Fibroblast of the conjunctiva (primary cell): ENCODE results near the gene PGM2L1.
"Not testable (repeated sequence)": the region's sequence is repeated elsewhere in the genome, so short reads cannot be mapped to it uniquely, and the experiment has no call there.

Source experiments
- DNase-seq: peaks from one replicate; pipeline ENCODE4 v3.0.0-alpha.2; 2010; ENCODE audit warnings: low read depth

PGM2L1 gene

DNA sequence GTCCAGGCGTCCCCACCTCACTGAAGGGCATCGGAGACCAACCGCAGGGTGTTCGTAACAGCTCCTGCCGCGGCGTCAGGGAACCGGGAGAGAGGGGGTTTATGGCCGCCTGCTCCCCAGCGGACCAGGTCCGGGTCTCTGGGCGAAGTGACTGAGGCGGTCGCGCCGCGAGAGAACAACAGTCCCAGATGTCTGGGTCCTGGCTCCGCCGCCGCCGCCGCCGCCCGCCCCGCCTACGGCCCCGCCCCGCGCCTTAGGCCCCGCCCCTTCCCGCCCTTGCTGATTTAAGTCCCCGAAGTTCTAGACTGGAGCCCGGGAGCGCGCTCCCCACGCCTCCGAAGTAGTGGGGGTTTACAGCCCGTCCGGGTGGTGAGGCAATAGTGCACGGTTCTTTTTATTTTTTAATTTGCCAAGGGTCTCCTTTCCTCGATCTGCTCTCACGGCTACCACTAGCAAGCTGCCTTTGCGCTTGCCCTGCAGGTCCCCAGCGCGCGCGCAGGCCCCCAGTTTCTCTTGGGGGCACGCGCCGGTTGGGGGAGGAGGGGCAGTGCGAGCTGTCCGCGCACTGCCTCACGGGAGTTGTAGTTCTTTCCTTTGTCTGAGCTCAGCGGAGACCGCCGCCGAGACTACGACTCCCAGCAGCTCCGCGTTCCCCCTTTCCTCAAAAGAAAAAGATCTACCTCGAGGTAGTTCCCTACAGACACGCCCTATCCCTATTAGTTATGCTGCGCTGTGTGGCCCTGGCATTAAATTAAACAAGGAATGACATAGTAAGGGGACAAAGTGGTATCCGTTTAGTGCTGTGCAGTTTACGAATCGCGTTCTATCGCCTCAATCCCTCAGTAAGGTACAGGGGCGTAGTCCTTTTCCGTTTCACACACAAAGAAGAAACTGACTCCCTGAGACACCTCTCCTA is at the start of gene PGM2L1:
TSS of gene PGM2L1 (minus strand) at position 190 of the 916 bp plus-strand sequence. CDS start 272 bp downstream, outside the sequence.
- DNase-seq, result peak; percentile 87

DNA sequence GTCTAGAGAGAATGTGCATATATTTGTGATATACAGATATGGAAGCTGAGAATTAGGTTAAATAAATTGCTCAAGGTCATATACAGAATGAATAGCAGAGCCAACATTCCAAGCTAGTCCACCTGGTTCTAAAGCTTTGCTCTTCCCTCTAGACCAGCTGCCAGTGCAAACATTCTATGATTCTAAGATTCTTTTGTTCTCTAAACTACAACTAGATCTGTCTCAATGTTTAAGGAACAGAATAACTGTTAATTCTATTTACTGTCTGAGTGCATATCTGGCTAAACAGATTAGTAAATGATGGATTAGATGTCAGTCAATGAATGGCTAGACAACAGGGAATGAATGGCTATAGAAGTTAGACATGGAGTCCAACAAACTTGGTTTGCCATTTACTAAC is 49.5 kb upstream of the PGM2L1 start:
- no peak for DNase-seq

GRCh38 chr11:74446532-74446938 is 48.3 kb upstream of the PGM2L1 start:
- DNase-seq, result no peak

GRCh38 chr11:74444173-74444826 is 46.1 kb upstream of the PGM2L1 start:
- no peak for DNase-seq

GRCh38 chr11:74443071-74443864 is 45.0 kb upstream of the PGM2L1 start:
- DNase-seq, result no peak

GRCh38 chr11:74442636-74443035 is 44.4 kb upstream of the PGM2L1 start:
- no peak for DNase-seq

DNA sequence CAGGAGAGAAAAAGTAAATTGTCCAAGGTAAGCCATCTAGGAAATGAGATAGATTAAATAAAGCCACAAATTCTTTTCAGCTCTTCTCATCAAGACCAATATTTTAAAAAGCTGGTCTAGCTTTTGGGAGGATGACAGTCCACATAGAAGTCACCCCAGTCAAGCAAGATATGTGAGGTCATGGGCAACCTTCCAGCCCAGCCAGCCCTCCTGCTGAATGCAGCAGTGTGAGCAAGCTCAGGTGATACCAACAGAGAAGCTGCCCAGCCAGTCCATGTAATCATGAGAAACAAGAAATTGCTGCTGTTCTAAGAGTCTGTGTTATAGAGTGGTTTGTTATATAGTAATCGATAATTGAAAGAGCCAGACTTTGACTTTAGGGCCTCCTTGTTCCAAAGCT is 40.4 kb upstream of the PGM2L1 start:
- DNase-seq, result no peak

DNA sequence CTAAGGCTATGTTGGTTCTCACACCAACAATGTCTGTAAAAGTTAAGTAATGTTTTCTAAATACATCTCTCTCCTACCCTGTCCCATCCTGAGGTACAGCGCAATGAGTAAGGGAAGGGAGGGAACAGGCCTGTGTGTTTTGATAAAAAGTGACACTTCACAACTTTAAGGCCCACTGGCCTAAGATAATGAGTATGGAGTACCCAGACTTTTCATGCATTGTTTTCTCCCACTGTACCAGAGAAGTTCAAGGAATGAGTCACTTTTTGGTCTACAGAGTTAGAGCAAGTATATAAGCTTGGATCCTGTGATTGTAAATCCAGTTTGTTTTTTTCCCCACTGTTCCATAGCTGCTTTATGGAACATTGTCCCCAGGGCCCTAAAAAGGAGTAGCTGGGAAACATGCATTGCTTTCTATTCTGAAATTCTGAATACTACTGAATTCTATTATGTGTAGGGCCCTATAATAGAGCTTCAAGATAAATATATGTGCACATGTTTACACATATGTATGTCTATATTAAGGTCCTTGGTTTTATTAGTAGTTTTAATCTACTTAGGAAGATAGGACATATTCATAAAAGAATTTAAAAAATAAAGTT is 39.3 kb upstream of the PGM2L1 start:
- no peak for DNase-seq

DNA sequence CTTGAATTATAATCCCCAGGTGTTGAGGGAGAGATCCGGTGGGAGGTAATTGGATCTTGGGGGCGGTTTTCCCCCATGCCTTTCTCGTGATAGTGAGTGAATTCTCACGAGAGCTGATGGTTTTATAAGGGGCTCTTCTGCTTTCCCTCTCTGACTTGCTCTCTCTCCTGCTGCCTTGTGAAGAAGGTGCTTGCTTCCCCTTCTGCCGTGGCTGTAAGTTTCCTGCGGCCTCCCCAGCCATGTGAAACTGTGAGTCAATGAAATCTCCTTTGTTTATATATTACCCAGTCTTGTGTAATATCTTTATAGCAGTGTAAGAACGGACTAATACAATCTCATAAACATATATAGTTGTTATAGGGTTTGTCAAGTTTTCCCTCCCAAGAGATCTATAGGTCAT is 36.3 kb upstream of the PGM2L1 start:
- no peak for DNase-seq

GRCh38 chr11:74429205-74429604 is 31.0 kb upstream of the PGM2L1 start:
- no peak for DNase-seq

DNA sequence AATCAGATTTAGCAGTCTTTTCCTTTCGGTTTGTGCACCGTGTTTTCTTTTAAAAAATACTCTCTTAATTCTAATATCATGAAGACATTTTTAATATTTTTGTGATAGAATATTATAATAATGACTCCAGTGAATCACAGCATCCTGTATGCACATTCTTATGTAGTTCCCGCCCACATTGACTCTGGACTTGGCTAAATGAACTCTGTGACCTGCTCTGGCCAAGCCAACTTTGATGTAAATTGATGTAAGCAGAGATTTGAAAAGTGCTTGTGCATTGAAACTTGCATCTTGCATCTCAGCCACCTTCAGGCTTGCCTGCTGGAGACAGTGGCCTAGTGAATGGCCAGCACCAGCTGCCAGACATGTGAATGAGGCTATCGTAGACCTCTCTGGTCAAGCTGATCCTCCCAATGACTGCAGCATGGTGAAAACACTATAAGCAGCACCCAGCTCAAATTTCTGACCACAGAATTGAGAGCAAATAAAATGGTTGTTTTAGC is 29.2 kb upstream of the PGM2L1 start:
- no peak for DNase-seq

- no peak for DNase-seq
These were observed 26.9 kb upstream of the PGM2L1 start for GRCh38 chr11:74425100-74425499.

- DNase-seq, result peak; percentile 47
These were observed 20.3 kb upstream of the PGM2L1 start for GRCh38 chr11:74418509-74418895.

DNA sequence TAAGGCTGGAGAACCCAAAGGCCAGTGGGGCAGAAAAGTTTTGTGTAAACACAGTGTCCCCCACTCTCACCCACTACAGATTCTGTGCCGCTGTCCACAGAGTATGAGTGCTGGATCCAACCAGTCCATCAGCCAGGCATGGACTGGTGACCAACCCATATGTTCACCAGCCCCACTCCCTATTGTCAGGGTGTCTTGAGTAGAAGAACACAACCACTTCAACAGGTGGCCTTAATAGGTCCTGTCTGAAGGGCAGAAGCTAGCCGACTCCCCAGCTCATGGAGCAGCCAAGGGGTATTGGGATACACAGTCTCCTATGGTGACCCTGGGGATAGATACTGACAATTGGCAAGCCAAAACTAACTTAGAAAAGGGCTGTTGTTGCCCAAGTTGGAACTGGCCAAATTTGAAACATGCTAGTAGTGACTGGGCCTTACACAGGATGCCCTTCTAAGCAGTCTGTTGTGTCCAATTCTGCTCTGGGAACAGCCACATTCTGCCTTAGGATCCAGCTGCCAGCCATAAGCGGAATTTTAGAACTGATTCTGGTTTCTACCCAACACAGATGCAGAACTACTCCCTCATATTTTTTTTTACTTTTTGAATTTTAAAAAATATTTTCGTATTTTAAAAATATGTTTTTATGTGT is 19.8 kb upstream of the PGM2L1 start:
- DNase-seq, result no peak

DNA sequence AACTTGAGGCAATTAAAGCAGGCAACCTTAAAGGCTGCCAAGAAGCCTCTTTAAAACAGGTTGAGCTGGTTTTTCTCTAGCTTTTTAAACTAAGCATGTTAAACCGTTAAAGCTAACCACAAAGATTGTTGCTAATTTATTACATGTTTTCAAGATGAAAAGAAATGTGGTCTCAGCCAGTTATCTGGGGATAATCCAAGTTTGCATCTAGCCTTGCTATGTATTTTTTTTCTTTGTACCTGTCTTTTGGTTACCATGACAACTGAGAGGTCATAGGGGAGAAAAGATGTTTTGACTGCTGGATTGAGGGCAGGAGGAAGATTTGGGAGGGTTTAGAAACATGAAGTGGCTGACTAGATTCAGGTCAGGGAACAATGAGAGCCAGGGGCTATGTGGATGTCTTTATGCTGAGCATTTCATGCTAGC is 19.2 kb upstream of the PGM2L1 start:
- peak; percentile 20 for DNase-seq

DNA sequence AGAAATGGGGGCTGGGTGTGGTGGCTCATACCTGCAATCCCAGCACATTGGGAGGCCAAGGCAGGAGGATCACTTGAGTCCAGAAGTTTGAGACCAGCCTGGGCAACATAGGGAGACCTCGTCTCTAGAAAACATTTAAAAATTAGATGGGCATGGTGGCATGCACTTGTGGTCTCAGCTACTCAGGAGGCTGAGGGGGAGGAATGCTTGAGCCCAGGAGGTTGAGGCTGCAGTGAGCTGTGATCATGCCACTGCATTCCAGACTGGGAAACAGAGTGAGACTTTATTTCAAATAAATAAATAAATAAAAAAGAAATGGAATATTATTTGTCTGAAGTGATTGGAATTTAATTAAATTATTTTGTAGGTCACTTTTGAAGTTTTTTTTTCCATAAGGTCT is 18.7 kb upstream of the PGM2L1 start:
- DNase-seq, result not testable (repeated sequence)

GRCh38 chr11:74412733-74413359 is 14.6 kb upstream of the PGM2L1 start:
- no peak for DNase-seq

GRCh38 chr11:74412321-74412720 is 14.1 kb upstream of the PGM2L1 start:
- no peak for DNase-seq

DNA sequence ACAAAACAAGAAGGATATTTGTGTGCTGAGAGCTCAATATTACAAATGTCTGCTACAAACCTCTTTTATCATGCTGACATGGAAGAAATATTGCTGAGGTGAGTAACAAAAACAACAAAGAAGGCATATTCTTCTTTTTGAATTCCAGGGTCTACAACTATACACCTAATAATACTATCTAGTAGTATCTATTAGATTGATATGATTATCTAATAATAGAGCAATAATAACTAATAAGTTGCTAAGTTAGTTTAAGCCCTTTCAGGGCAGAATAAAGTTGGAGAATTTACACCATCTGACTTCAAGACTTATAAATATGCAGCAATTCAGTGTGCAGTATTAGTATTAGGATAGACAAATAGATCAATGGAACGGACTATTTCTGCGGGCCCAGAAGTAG is 11.4 kb upstream of the PGM2L1 start:
- no peak for DNase-seq

DNA sequence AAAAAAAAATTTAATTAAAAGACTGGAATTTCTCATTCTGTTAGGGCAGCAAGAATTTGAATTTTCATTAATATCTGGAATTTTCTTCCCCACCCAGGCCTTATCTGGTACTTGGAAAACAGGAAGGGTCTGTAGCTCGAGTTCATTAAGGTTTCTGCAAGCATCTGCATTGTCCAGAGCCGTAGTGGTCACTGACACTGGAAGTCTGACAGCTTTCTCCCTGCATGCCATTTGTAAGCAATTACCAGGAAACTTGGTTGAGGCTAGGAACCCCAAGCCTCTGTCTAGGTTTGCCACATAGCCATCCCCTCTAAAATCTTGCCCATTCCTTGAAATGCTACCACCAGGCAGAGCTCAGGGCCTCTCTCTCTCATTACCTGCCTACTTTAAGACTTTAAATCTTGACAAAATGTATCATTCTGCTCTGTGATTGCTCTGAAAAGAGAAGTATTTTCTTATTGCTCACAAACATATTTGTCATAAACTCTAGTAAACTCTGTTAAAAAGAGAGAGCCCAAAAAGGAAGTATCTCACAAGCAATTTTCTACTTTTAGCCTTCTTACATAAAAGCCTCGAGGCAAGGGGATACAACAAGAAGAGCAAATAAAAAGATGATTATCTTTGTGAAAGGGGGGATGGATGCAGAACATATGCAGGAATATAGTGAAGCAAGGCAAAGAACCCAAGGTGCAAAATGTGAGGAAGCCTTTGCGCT is 5.5 kb upstream of the PGM2L1 start:
- no peak for DNase-seq
